GM18505 (cell line): ENCODE measurements around the gene TXNDC17.
"Not testable (repeated sequence)": the region's sequence is repeated elsewhere in the genome, so short reads cannot be mapped to it uniquely, and the experiment has no call there.

Experiments used
- ATAC-seq: cut with Tn5 transposase; IDR thresholded peaks from one replicate; pipeline ENCODE4 v1.9.1; 2021; ENCODE audit not compliant: unreplicated experiment
- POLR2A ChIP-seq: IDR thresholded peaks from 4 replicates; pipeline ENCODE4 v1.6.1; 2011; ENCODE audit warnings: borderline replicate concordance; ENCODE audit not compliant: insufficient read depth, insufficient read length; ENCODE audit errors: extremely low read depth

The TXNDC17 gene

DNA sequence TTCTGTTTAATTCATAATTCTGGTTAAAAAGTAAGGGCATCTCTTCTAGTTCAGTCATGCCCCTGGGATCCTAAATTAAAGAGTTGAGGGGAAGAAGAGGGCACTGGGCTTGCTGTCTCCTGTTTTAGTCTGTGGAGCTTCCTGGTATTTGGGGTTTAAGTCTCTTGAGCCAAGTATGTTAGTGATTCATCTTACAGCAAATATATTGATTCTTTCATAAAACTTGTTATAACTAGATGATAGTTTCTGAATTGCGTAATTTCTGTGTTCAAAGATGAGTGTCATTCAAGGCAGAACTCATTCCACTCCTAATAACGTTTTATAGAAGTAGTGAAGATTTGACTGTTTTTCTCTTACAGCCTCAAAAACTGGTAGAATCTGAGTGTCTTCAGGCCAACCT, 1.7 kb downstream of the TXNDC17 start:
- no peak for ATAC-seq
- TF ChIP-seq POLR2A = no peak

DNA sequence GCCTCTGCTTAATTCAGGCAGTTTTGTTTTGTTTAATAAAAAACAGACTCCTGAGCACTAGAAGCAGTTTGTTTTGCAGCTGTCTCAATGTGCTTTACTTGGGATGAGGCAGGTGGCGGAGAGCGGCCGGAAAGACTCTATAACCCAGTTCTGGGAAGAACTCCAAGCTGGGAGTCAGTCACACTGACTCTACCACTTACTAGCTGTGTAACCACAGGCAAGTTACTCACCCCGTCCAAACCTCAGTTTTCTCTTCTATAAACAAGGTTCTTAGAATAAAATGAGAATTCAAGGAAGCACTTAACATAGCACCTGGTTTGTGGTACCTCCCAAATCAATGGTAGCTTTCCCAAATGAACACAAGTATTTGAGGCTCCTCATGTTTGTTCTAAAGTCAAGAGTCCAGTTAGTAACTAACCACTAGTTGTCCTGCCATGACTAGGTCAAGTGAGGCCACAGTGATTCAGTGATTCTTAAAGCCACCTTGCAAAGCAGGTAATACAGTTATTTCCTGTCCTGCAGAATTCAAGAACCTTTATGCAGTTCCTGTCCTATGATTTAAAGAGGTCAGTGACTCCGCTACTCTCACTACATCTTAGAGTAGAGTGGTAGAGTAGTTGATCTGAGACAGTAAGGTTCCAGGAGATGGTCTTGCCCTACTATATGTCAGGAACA, 2.7 kb downstream of the TXNDC17 start:
- no peak for TF ChIP-seq POLR2A
- no peak for ATAC-seq

DNA sequence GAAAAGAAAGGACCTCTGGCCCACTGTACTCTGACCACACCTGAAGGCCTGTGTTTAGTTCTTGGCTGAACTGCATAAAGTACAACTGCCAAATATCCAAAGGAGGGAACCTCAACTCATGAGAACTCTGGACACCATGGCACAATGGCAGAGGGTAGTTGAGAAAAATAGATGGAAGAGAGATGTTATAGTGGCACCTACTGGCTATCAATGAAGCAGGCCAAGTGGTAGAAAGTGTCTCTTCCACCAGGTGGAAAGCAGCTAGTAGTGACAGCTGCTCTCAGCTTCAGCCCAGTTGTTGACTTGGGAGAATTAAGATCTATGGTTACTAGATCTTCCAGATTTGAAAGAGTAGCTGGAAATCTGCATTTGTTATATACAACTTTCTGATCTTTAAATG, 7.3 kb downstream of the TXNDC17 start:
- TF ChIP-seq POLR2A = no peak
- no peak for ATAC-seq

DNA sequence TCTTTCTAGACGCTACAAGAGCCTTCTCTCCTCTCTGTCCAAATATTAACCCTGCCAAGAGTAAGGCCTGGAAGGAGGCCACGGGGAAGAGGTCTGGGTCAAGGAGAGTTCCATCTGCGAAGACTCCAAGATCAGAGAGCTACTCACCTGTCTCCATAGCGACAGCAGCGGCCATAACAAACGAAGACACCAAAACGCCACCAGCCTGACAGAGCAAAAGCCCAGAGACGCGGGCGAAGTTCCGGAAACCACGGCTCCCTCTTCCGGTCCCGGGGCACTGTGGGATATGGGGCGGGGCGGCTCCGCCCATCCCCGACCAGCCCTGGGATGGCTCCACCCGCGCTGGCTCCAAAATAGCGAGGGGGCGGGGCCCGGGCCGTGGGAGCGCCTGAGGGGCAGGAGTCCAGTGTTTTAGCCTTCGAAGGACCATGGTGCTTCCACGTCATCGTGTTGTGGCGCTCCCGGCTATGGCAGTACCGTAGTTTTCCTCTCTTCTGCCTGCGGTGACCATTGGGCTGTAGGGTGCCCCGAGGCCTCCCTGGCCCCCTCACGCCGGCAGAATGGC, 10.6 kb downstream of the TXNDC17 start, which contains the start of the genes C17orf100 and MED31:
TSS of gene C17orf100 (plus strand) at position 409 of the 565 bp plus-strand sequence. CDS start at position 561, 152 bp downstream.
TSS of gene MED31 (minus strand) at position 252 of the 565 bp plus-strand sequence. CDS start at position 175, 77 bp downstream.
- ATAC-seq = peak; percentile 80
- TF ChIP-seq POLR2A = peak; percentile 79

DNA sequence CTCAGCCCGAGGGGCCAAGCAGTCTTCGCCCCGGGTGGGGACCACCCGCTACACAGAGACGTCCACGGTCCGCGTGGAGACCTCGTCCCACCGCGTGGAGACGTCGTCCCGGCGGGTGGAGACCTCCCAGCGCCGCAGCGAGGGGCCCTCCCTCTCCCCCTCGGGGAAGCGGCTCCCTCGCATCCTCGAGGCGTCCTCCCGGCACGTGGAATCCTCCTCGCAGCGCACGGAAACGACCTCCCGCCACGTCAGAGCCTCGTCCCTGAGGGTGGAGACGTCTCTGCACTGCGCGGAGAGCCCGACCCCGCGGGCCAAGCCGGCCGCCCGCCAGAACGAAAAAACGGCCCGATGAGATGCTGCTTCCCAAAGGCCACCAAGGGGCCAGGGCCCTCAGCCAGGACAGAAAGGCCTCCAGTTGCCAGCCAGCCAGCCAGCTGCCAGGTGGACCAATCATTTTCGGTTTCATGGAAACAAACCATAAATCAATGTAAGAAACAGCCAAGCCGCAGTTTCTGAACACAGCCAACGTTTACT, 11.1 kb downstream of the TXNDC17 start:
- TF ChIP-seq POLR2A = no peak
- peak; percentile 6 for ATAC-seq

DNA sequence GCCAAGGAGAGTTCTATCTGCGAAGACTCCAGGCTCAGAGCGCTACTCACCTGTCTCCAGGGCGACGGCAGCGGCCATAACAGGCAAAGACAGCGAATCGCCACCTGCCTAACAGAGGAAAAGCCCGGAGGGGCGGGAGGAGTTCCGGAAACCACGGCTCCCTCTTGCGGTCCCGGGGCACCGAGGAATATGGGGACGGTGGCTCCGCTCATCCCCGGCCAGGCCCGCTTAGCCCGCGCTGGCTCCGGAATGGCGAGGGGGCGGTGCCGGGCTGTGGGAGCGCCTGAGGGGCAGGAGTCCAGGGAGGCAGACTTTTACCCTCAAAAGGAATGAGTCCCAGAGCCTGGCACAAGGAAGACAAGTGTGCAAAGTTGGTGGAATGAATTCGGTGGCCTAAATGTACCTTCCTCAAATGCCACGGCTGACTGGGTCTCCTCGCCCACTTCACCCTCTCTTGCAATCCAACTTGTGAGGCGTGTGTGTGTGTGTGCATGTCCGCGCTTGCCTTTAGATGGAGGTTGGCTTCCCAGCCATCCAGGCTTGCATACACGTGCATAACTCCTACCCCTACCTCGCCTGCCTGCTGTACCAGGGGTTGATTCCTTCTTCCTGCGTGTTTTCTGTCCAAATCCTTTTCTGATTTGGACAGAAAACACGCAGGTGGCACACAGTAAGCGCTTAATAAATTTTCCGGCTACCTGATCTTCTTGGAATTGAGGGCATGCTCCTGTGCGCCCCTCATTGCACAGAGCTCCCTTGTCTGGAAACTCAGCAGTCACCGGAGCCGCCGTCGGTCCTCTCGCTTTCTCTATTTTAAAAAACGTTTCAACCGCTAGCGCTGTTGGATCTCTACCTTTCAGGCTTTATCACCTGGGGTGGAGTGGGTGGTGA, 14.2 kb downstream of the TXNDC17 start:
- no peak for ATAC-seq
- TF ChIP-seq POLR2A = no peak

DNA sequence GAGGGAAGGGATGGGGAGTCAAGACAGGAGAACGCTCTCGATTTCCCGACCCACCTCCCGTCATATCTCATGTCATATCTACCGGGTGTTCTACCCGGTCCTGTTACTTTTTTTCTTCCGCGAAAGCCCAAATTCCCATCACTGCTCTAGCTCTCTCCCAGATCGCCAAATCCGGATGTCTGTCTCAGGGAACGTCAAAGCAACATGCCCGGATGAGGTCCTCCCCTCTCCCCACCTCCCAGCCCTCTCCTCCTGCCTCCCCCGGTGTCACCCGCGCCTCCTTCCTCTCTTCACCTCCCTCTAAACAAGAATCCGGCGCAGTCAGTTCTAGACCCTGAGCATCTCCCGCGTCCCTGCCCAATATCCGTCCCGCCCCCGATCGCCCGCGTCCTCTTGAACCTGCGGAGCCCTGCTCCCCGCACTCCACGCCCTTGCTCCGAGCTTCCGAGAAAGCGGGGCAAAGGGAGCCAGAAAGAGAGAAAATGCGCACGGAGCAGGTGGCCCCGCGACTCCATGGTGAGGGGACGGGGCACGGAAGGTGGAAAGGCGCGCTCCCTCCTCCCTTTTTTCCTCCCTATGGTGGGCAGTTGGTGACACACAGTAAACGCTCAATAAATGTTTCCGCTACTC, 15.0 kb downstream of the TXNDC17 start:
- not testable (repeated sequence) for ATAC-seq

DNA sequence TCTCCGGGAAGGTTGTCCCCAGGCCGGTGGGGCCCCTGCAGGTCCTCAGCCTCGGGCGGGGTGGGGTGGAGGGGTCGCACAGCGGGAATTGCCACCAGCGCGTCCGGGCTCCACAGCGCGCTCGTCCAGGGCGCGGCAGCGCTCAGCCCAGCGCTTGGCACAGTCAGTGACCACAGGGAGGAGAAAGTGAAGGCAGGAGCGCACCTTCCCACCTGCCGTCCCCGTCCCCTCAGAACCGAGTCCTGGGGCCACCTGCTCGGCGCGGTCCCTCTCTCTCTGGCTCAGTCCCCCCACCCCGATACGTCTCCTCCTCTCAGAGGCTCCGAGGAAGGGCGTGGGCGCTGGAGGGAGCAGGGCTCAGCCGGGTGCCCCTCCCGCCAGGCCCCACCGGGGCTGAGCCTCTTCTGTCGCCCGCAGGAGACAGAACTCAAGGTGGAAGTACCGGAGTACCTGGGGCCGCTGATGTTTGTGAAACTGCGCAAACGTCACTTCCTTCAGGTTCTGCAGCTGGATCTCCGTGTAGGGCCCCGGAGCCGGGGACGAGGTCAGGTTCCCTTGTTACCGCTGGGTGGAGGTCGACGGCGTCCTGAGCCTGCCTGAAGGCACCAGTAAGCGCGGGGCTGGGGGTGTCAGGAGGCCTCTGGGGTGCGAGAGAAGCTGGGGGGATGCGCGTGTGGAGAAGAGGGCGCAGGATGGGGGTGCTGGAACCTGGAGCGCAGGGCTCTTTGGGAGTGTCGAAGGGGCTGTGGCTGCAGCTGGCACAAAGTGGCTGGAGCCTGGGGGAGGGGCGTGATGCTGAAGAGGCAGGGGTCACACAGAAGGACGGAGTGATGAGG, 16.2 kb downstream of the TXNDC17 start:
- TF ChIP-seq POLR2A = peak; percentile 27
- not testable (repeated sequence) for ATAC-seq

DNA sequence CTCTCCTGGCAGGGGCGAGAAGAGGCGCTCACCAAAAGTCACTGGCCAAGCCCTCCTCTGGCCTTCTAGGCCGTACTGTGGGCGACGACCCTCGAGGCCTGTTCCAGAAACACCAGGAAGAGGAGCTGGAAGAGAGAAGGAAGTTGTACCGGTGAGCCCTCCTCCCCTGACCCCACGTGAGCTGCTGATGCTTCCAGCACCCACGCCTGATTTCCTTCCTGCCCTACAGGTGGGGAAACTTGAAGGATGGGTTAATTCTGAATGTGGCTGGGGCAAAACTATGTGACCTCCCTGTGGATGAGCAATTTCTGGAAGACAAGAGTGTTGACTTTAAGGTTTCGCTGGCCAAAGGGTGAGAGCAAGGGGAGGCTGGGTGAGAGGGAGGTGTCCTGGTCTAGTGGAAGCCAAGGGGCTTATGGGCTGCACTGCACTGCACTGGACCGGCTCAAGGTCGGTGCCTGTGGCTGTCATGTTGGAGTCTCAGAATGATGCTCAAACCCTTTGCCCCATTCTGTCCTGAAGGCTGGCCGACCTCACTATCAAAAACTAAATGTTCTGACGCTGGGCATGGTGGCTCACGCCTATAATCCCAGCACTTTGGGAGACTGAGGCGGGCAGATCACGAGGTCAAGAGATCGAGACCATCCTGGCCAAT, 16.9 kb downstream of the TXNDC17 start:
- ATAC-seq = no peak
- TF ChIP-seq POLR2A = no peak

DNA sequence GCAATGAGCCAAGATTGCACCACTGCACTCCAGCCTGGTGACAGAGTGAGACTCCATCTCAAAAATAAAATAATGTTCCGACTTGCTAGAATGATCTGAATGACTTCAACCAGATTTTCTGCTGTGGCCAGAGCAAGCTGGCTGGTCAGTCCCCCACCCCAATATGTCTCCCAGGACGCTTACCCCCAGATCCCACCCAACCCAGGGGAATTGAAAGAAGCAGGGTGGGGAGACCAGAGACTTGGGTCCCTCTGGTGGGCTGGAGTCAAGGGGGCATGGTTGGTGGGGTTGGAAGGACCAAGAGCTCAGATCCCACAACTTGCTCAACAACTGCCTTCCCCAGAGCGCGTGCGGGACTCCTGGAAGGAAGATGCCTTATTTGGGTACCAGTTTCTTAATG, 17.6 kb downstream of the TXNDC17 start:
- ATAC-seq = not testable (repeated sequence)

DNA sequence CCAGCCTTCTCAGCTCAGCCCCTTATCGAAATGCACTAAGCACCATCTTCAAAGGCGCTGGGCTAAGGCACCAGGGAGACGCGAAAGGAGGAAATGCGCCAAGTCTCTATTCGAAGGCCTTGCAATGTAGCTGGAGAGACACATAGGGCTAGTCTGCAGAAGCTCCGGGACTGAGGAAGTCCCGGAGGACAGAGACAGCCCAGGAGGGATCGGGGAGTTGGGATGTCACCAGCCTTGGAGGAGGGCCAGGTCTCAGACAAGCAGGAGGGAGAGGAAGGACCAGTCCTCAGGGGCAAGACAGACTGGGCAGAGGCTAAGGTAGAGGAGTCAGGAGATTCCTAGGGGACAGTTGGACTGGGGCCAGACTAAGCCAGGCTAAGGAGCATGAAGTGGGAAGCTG, 19.2 kb downstream of the TXNDC17 start:
- ATAC-seq = no peak

More for the DNA sequence above, 19.2 kb downstream of the TXNDC17 start:
- TF ChIP-seq POLR2A = no peak
